HFFc6 (cell line): Measurements from ENCODE around the gene SH3RF3. TPM values are rescaled to one million over a fixed set of nuclear protein-coding genes. Genes with fewer than 3 reads are reported as not detected.

ENCODE experiments used
- DNase-seq: peaks from one replicate; pipeline ENCODE4 v3.0.0-alpha.2; 2018
- H3K27ac Mint-ChIP-seq: 2 replicates; pipeline ENCODE4 v1.8.0; 2020; ENCODE audit warnings: mild to moderate bottlenecking, mixed read lengths
- H3K27me3 Mint-ChIP-seq: 2 replicates; pipeline ENCODE4 v1.8.0; 2021; ENCODE audit warnings: mild to moderate bottlenecking, moderate library complexity, mixed read lengths; ENCODE audit not compliant: insufficient read depth
- H3K36me3 Mint-ChIP-seq: 2 replicates; pipeline ENCODE4 v1.8.0; 2021; ENCODE audit warnings: low read depth, mixed read lengths
- H3K4me1 Mint-ChIP-seq: 2 replicates; pipeline ENCODE4 v1.8.0; 2020; ENCODE audit warnings: low read depth, mixed read lengths
- H3K4me3 Mint-ChIP-seq: 2 replicates; pipeline ENCODE4 v1.8.0; 2020; ENCODE audit warnings: mild to moderate bottlenecking, moderate library complexity, mixed read lengths
- H3K9me3 Mint-ChIP-seq: 2 replicates; pipeline ENCODE4 v1.8.0; 2020; ENCODE audit warnings: mild to moderate bottlenecking, mixed read lengths
- CTCF ChIP-seq: fragments of 200-600 bp; sonication (generic); IDR thresholded peaks from 2 replicates; pipeline ENCODE4 v1.5.0; 2021; ENCODE audit warnings: antibody characterized with exemption, mild to moderate bottlenecking
- total RNA-seq, 6 experiments: library from RNA; stranded (reverse); fragmentation: NEBNext Ultra II Directional; extraction: Animal tissue kit (Norgen Biotek cat#: 25700); gene quantifications; 2 replicates in 1 of 6; 3 replicates in 5 of 6; pipeline ENCODE4 v1.2.3, GENCODE V29; 2021

The SH3RF3 gene
- total RNA-seq, 6 experiments from 2014 or later, result 2.4 to 4.4 (median 3.7) TPM

DNA sequence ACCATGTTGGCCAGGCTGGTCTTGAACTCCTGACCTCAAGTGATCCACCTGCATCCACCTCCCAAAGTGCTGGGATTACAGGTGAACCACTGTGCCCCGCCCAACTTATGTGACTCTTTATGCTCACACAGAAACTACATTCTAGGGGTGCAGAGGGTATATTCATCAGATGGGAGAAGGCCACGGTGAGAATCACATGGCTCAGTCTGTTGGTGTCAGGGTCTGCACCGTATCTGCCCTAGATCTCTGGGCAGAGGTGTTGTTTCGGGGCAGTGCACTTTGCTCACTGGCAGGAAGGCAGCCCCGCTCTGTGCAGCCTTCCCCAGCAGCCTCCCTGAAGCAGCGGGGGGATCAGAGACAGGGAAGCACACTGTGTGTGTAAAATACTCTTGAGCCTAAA, 76.4 kb downstream of the SH3RF3 start:
- Mint-ChIP-seq H3K36me3 (no peaks in the 10 kb centered on the region), H3K27me3 (peaks cover 22% of the 10 kb centered on the region), H3K4me3 (no peak overlapping the region)

DNA sequence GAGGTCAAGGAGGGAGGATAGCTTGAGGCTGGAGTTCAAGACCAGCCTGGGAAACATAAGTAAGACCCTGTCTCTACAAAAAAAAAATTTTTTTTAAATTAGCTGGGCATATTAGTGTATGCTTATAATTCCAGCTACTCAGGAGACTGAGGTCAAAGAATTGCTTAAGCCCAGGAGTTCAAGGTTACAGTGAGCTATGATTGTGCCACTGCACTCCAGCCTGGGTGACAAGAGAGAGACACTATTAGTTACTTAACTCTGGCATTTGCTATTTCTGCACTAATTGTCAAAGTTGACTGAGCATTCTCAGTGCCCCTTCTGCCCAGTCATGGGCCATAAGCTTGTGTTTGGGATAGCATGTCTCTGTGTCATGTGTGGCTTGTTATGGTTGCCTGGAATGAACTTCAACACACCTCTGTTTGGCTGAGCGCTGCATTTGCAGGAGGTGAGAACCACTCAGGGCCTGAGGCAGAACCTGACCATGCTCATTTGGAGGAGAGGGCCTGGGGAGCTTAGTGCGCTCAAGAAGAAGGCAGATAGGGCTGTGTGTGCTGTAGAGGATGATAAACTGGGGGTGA, 77.7 kb downstream of the SH3RF3 start:
- no peaks in the 10 kb centered on the region for H3K36me3 Mint-ChIP-seq
- TF ChIP-seq CTCF, result no peak
- peaks cover 18% of the 10 kb centered on the region for H3K27me3 Mint-ChIP-seq
- no peak overlapping the region for H3K27ac Mint-ChIP-seq
- H3K4me1 Mint-ChIP-seq, result peaks cover 39% of the 10 kb centered on the region
- no peak for DNase-seq
- no peak overlapping the region for H3K4me3 Mint-ChIP-seq
- no peaks in the 10 kb centered on the region for H3K9me3 Mint-ChIP-seq

More for the DNA sequence above, 76.4 kb downstream of the SH3RF3 start:
- Mint-ChIP-seq H3K27ac (no peak overlapping the region), H3K9me3 (no peaks in the 10 kb centered on the region), H3K4me1 (peaks cover 35% of the 10 kb centered on the region)
- TF ChIP-seq CTCF, result no peak
- no peak for DNase-seq

GRCh38 chr2:109207176-109207575, 78.2 kb downstream of the SH3RF3 start:
- H3K27ac Mint-ChIP-seq, result no peak overlapping the region
- H3K9me3 Mint-ChIP-seq, result no peaks in the 10 kb centered on the region
- H3K36me3 Mint-ChIP-seq, result no peaks in the 10 kb centered on the region
- H3K4me1 Mint-ChIP-seq, result peaks cover 34% of the 10 kb centered on the region
- H3K27me3 Mint-ChIP-seq, result peaks cover 20% of the 10 kb centered on the region
- H3K4me3 Mint-ChIP-seq, result no peak overlapping the region
- TF ChIP-seq CTCF, result no peak
- DNase-seq, result no peak

DNA sequence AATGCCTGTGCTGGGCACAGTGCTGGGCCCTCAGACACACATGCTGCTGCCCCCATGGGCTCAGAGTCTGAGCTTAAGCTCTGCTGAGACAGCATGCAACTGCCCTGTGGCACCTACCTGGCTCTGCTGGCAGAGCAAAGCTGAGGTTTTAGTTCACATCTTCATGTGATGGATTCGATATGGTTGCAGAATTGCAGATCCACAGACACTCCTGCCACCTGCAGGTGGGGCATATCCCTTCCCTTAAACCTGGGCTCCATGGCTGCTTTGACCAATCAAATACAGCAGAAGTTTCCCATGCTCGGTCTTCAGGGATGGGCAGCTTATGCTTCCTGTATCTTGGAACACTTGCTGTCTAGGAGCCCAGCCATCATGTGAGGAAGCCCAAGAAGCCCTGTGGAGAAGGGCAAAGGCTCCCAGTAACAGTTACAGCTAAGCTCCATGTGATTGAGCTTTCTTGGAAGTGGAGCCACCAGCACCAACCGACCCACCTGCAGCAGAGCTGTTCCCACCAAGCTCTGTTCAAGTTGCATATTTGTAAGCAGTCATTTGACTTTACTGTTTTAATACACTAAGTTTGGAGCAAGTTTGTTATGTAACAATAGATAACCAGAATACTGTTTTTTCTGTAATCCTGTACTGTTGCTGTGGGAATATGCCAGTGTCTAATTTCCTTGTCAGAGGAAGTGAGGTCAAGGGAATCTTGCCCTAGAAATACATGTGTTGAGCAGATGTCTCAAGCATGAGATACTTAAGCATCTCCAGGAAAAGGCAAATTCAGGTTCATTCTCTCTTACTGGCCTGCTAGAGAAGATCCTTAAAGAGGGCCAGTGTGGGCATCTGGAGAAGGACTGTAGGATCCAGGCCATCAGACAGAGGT, 79.3 kb downstream of the SH3RF3 start:
- TF ChIP-seq CTCF, result peak; percentile 36
- peak; percentile 23 for DNase-seq
- Mint-ChIP-seq H3K9me3 (no peaks in the 10 kb centered on the region), H3K27ac (no peak overlapping the region; the same call in 1 of the 2 replicates), H3K4me3 (no peak overlapping the region), H3K4me1 (peaks cover 34% of the 10 kb centered on the region), H3K27me3 (peaks cover 22% of the 10 kb centered on the region), H3K36me3 (no peaks in the 10 kb centered on the region)

GRCh38 chr2:109208951-109209335, 79.9 kb downstream of the SH3RF3 start:
- H3K4me1 Mint-ChIP-seq, result peaks cover 40% of the 10 kb centered on the region
- no peaks in the 10 kb centered on the region for H3K9me3 Mint-ChIP-seq
- no peak overlapping the region for H3K27ac Mint-ChIP-seq
- TF ChIP-seq CTCF, result no peak
- no peak for DNase-seq
- H3K36me3 Mint-ChIP-seq, result no peaks in the 10 kb centered on the region
- H3K4me3 Mint-ChIP-seq, result peak overlapping the region; percentile 31; the same call in 1 of the 2 replicates
- H3K27me3 Mint-ChIP-seq, result peaks cover 16% of the 10 kb centered on the region
